HEK293 (cell line): ENCODE results near the gene CACNA1G.

Experiments
- CTCF ChIA-PET: fragments of 350-600 bp; formaldehyde crosslinking; extraction: SDS; loops from one replicate; lab custom pipeline; 2021; ENCODE audit warnings: antibody characterized with exemption; lab: Yijun Ruan, JAX
- POLR2A ChIA-PET: fragments of 300-600 bp; formaldehyde crosslinking; extraction: SDS; loops from one replicate; lab custom pipeline; 2020; ENCODE audit warnings: antibody characterized with exemption, inconsistent platforms; lab: Yijun Ruan, JAX
- H3K27ac ChIP-seq: fragments of 200-500 bp; sonication (Bioruptor generic); 2 replicates; pipeline ENCODE4 v1.5.1; 2014; ENCODE audit warnings: low read depth, low read length, control low read depth, inconsistent platforms; ENCODE audit errors: extremely low read depth
- H3K36me3 ChIP-seq, 2 experiments: fragments of 200-500 bp in 1 of 2; sonication (Bioruptor generic) in 1 of 2; 1 replicate in 1 of 2; 2 replicates in 1 of 2; pipeline ENCODE4 v1.5.1; 2014 to 2017; ENCODE audit warnings: inconsistent platforms in 2 of 2, low read length in 2 of 2; ENCODE audit not compliant: control insufficient read depth in 2 of 2, insufficient read depth in 1 of 2
- H3K4me1 ChIP-seq: fragments of 200-500 bp; sonication (Bioruptor generic); 2 replicates; pipeline ENCODE4 v1.5.1; 2014; ENCODE audit warnings: mild to moderate bottlenecking, low read length, inconsistent platforms; ENCODE audit not compliant: control insufficient read depth, insufficient read depth
- H3K4me3 ChIP-seq: 2 replicates; pipeline ENCODE4 v1.5.1; 2011; ENCODE audit warnings: low read depth, mild to moderate bottlenecking, control low read depth, low read length, moderate library complexity
- H3K9me3 ChIP-seq: fragments of 200-500 bp; sonication (Bioruptor generic); 2 replicates; pipeline ENCODE4 v1.5.1; 2014; ENCODE audit warnings: low read depth, low read length, inconsistent platforms; ENCODE audit not compliant: control insufficient read depth, insufficient read depth
- KLF8 ChIP-seq: fragments of 450-650 bp; formaldehyde crosslinking; IDR thresholded peaks from 2 replicates; pipeline ENCODE4 v1.5.1; 2016; ENCODE audit warnings: missing biosample characterization, missing genetic modification characterization
- MYNN ChIP-seq: fragments of 450-650 bp; formaldehyde crosslinking; IDR thresholded peaks from 2 replicates; pipeline ENCODE4 v1.5.1; 2016; ENCODE audit warnings: missing biosample characterization, missing genetic modification characterization, borderline replicate concordance
- ZBTB20 ChIP-seq: fragments of 450-650 bp; formaldehyde crosslinking; IDR thresholded peaks from 2 replicates; pipeline ENCODE4 v1.5.1; 2016; ENCODE audit warnings: missing biosample characterization, missing genetic modification characterization
- ZNF146 ChIP-seq: fragments of 450-650 bp; formaldehyde crosslinking; IDR thresholded peaks from 2 replicates; pipeline ENCODE4 v1.5.1; 2016; ENCODE audit warnings: missing biosample characterization, missing genetic modification characterization
- ZNF214 ChIP-seq: fragments of 450-650 bp; formaldehyde crosslinking; IDR thresholded peaks from 2 replicates; pipeline ENCODE4 v1.5.1; 2017; ENCODE audit warnings: missing biosample characterization, mild to moderate bottlenecking, missing genetic modification characterization, borderline replicate concordance
- ZNF23 ChIP-seq: fragments of 450-650 bp; formaldehyde crosslinking; IDR thresholded peaks from 2 replicates; pipeline ENCODE4 v1.5.1; 2016; ENCODE audit warnings: missing biosample characterization, missing genetic modification characterization, borderline replicate concordance
- ZNF274 ChIP-seq, 2 experiments: fragments of 200-500 bp in 1 of 2; fragments of 450-650 bp in 1 of 2; sonication (Bioruptor generic) in 1 of 2; formaldehyde crosslinking in 1 of 2; IDR thresholded peaks; 2 replicates each; pipeline versions ENCODE4 v1.5.1 to v1.6.1; 2014 to 2016; ENCODE audit warnings: borderline replicate concordance in 1 of 2, inconsistent platforms in 1 of 2, low read length in 1 of 2, missing biosample characterization in 1 of 2, missing genetic modification characterization in 1 of 2
- ZNF600 ChIP-seq: fragments of 450-650 bp; formaldehyde crosslinking; IDR thresholded peaks from 2 replicates; pipeline ENCODE4 v1.5.1; 2016; ENCODE audit warnings: missing biosample characterization, missing genetic modification characterization
- TF ChIP-seq, protein P1 (sequence below): fragments of 450-650 bp; formaldehyde crosslinking; IDR thresholded peaks from 2 replicates; pipeline ENCODE4 v1.5.1; 2017; ENCODE audit warnings: missing biosample characterization, missing genetic modification characterization
- TF ChIP-seq, protein P2 (sequence below): fragments of 450-650 bp; formaldehyde crosslinking; IDR thresholded peaks from 2 replicates; pipeline ENCODE4 v1.5.1; 2016; ENCODE audit warnings: missing biosample characterization, missing genetic modification characterization
- TF ChIP-seq, protein P3 (sequence below): fragments of 450-650 bp; formaldehyde crosslinking; IDR thresholded peaks from 2 replicates; pipeline ENCODE4 v1.5.1; 2016; ENCODE audit warnings: missing biosample characterization, missing genetic modification characterization, borderline replicate concordance
- TF ChIP-seq, protein P4 (sequence below): fragments of 450-650 bp; formaldehyde crosslinking; IDR thresholded peaks from 2 replicates; pipeline ENCODE4 v1.5.1; 2016; ENCODE audit warnings: missing biosample characterization, missing genetic modification characterization
- TF ChIP-seq, protein P5 (sequence below): IDR thresholded peaks from 2 replicates; pipeline ENCODE4 v1.6.1; 2011; ENCODE audit warnings: mild to moderate bottlenecking, low read depth, low read length, borderline replicate concordance
- TF ChIP-seq, protein P6 (sequence below): fragments of 450-650 bp; formaldehyde crosslinking; IDR thresholded peaks from 2 replicates; pipeline ENCODE4 v1.5.1; 2016; ENCODE audit warnings: missing biosample characterization, missing genetic modification characterization

CACNA1G gene

DNA sequence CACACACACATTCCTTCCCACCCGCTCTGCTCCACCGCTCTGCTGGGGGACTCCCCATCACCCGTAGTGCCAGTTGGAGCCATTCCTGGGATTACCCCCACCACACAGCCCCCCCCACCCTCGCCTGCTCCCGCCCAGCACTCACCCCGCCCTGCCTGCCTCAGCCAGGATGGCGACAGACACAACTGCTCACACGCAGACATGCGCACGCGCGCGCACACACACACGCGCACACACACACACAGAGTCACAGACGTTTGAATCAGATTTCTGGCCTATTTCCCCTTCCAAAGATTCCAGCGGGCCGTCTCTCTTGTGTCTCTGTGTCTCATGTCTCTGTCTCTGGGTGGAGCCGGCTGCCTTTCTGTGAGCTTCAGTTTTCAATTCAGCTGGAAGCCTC lies 4.4 kb downstream of the CACNA1G start:
- Histone ChIP-seq H3K36me3 (no peaks in the 10 kb centered on the region), H3K27ac (no peak overlapping the region), H3K4me3 (no peak overlapping the region), H3K4me1 (peaks cover 5% of the 10 kb centered on the region; the same call in 1 of the 2 replicates), H3K9me3 (no peaks in the 10 kb centered on the region)
- ChIA-PET POLR2A (no interaction called here), CTCF (interaction anchor here (0.7 to 1.5 kb wide), 4 partner anchors 12 to 144 kb away, joined by 3 to 5 read pairs (median 4); no protein-coding TSS in a partner anchor)
- TF ChIP-seq KLF8 (tag by site-specific recombination) (peak; percentile 18; the same call in 1 of the 2 replicates), ZNF214 (tag by site-specific recombination) (no peak)

DNA sequence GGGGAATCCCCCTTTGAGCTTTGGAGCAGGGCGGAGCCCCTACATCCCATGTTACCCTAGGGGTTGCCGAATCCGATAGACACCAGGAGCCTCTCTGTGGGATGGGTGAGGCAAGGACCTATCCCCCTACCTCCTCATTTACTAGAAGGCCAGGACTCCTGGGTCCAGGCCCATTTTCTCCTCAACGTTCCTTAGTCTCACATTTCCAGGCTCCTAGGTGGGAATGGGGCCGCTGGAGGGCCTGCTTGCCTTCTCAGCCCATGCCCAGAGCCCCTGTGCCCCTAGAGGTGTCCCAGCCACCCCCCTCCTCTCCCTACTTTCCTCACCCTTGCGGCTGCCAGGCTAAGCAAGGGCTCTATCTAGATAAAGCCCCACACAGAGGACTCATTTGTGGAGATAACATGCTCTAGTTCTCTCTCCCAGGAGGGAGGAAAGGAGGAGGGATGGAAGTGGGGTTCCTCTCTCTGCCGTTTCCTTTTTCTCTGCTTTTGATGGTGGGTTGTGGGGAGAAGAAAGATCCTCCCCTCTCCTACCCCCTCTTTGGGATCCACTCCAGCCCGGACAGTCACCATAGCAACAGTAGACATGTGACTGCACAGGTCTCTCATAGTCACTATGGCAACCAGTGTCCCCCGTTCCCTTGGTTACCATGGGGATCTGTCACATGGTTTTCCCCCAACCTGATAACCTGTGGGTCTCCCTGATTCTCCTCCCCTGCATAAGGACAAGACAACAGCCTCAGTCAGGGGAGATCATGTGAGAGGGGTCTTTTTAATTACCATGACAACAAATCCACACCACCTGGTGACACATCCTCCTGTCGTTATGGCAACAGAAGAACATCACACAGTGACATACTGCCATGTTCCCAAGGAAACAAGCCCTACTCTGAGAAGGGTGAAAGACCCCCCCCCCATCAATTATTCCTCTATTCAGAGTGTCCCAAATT lies 5.2 kb downstream of the CACNA1G start:
- Histone ChIP-seq H3K9me3 (no peaks in the 10 kb centered on the region), H3K27ac (no peak overlapping the region), H3K36me3 (no peaks in the 10 kb centered on the region), H3K4me1 (peaks cover 8% of the 10 kb centered on the region; the same call in 1 of the 2 replicates), H3K4me3 (no peak overlapping the region)
- TF ChIP-seq ZNF146 (tag by site-specific recombination) (no peak), MYNN (peak; percentile 94), ZBTB20 (tag by site-specific recombination) (no peak)
- TF ChIP-seq, protein P1, sequence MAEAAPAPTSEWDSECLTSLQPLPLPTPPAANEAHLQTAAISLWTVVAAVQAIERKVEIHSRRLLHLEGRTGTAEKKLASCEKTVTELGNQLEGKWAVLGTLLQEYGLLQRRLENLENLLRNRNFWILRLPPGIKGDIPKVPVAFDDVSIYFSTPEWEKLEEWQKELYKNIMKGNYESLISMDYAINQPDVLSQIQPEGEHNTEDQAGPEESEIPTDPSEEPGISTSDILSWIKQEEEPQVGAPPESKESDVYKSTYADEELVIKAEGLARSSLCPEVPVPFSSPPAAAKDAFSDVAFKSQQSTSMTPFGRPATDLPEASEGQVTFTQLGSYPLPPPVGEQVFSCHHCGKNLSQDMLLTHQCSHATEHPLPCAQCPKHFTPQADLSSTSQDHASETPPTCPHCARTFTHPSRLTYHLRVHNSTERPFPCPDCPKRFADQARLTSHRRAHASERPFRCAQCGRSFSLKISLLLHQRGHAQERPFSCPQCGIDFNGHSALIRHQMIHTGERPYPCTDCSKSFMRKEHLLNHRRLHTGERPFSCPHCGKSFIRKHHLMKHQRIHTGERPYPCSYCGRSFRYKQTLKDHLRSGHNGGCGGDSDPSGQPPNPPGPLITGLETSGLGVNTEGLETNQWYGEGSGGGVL (tag by site-specific recombination) = 0 out of 2 replicates have a peak, but pooled peaks have one; percentile 36
- TF ChIP-seq, protein P2, sequence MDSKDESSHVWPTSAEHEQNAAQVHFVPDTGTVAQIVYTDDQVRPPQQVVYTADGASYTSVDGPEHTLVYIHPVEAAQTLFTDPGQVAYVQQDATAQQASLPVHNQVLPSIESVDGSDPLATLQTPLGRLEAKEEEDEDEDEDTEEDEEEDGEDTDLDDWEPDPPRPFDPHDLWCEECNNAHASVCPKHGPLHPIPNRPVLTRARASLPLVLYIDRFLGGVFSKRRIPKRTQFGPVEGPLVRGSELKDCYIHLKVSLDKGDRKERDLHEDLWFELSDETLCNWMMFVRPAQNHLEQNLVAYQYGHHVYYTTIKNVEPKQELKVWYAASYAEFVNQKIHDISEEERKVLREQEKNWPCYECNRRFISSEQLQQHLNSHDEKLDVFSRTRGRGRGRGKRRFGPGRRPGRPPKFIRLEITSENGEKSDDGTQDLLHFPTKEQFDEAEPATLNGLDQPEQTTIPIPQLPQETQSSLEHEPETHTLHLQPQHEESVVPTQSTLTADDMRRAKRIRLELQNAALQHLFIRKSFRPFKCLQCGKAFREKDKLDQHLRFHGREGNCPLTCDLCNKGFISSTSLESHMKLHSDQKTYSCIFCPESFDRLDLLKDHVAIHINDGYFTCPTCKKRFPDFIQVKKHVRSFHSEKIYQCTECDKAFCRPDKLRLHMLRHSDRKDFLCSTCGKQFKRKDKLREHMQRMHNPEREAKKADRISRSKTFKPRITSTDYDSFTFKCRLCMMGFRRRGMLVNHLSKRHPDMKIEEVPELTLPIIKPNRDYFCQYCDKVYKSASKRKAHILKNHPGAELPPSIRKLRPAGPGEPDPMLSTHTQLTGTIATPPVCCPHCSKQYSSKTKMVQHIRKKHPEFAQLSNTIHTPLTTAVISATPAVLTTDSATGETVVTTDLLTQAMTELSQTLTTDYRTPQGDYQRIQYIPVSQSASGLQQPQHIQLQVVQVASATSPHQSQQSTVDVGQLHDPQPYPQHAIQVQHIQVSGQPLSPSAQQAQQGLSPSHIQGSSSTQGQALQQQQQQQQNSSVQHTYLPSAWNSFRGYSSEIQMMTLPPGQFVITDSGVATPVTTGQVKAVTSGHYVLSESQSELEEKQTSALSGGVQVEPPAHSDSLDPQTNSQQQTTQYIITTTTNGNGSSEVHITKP (tag by site-specific recombination) = peak; percentile 58; the same call in 1 of the 2 replicates
- CTCF ChIA-PET = interaction anchor here (0.7 to 1.5 kb wide), 3 partner anchors 17 to 86 kb away, joined by 3 to 4 read pairs (median 3); no protein-coding TSS in a partner anchor
- POLR2A ChIA-PET = interaction anchor here (0.6 kb wide), 1 partner anchor 97 kb away, joined by 5 read pairs; no protein-coding TSS in a partner anchor

DNA sequence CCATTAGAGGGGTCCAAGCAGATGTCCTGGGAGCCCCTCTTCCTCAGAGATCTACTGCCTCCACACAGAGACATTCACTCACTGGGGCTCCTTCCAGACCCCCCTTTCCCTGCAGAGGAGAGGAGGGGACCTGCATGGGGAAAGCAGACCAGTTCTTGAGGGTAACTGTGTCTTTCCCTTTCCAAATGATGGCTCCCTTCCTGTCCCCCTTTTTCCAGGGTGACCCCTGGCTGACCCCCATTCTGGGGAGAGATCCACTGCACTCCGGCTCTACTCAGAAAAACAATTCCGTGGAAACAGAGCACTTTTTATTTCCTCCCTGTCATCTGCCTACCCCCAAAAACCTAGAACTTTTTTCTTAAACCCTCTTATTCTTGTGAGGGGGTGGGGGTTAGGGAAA lies 6.4 kb downstream of the CACNA1G start:
- no peak overlapping the region for H3K27ac ChIP-seq
- POLR2A ChIA-PET = no interaction called here
- peaks cover 3% of the 10 kb centered on the region; the same call in 1 of the 2 replicates for H3K4me1 ChIP-seq
- CTCF ChIA-PET = no interaction called here
- H3K9me3 ChIP-seq = no peaks in the 10 kb centered on the region
- no peaks in the 10 kb centered on the region for H3K36me3 ChIP-seq
- H3K4me3 ChIP-seq = no peak overlapping the region
- TF ChIP-seq ZNF600 (no peak), ZNF274 (IDR thresholded peaks at IDR 0.05; ENCODE audit: low read length) (no peak), ZNF274 (tag by site-specific recombination; IDR thresholded peaks at IDR 0.05; ENCODE audit: borderline replicate concordance) (no peak), ZNF23 (no peak)
- TF ChIP-seq, protein P3, sequence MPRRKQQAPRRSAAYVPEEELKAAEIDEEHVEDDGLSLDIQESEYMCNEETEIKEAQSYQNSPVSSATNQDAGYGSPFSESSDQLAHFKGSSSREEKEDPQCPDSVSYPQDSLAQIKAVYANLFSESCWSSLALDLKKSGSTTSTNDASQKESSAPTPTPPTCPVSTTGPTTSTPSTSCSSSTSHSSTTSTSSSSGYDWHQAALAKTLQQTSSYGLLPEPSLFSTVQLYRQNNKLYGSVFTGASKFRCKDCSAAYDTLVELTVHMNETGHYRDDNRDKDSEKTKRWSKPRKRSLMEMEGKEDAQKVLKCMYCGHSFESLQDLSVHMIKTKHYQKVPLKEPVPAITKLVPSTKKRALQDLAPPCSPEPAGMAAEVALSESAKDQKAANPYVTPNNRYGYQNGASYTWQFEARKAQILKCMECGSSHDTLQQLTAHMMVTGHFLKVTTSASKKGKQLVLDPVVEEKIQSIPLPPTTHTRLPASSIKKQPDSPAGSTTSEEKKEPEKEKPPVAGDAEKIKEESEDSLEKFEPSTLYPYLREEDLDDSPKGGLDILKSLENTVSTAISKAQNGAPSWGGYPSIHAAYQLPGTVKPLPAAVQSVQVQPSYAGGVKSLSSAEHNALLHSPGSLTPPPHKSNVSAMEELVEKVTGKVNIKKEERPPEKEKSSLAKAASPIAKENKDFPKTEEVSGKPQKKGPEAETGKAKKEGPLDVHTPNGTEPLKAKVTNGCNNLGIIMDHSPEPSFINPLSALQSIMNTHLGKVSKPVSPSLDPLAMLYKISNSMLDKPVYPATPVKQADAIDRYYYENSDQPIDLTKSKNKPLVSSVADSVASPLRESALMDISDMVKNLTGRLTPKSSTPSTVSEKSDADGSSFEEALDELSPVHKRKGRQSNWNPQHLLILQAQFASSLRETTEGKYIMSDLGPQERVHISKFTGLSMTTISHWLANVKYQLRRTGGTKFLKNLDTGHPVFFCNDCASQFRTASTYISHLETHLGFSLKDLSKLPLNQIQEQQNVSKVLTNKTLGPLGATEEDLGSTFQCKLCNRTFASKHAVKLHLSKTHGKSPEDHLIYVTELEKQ (tag by site-specific recombination) = no peak
- TF ChIP-seq, protein P4, sequence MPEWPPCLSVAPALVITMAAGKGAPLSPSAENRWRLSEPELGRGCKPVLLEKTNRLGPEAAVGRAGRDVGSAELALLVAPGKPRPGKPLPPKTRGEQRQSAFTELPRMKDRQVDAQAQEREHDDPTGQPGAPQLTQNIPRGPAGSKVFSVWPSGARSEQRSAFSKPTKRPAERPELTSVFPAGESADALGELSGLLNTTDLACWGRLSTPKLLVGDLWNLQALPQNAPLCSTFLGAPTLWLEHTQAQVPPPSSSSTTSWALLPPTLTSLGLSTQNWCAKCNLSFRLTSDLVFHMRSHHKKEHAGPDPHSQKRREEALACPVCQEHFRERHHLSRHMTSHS (tag by site-specific recombination) = no peak
- TF ChIP-seq, protein P5, sequence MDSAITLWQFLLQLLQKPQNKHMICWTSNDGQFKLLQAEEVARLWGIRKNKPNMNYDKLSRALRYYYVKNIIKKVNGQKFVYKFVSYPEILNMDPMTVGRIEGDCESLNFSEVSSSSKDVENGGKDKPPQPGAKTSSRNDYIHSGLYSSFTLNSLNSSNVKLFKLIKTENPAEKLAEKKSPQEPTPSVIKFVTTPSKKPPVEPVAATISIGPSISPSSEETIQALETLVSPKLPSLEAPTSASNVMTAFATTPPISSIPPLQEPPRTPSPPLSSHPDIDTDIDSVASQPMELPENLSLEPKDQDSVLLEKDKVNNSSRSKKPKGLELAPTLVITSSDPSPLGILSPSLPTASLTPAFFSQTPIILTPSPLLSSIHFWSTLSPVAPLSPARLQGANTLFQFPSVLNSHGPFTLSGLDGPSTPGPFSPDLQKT = no peak
- TF ChIP-seq, protein P6, sequence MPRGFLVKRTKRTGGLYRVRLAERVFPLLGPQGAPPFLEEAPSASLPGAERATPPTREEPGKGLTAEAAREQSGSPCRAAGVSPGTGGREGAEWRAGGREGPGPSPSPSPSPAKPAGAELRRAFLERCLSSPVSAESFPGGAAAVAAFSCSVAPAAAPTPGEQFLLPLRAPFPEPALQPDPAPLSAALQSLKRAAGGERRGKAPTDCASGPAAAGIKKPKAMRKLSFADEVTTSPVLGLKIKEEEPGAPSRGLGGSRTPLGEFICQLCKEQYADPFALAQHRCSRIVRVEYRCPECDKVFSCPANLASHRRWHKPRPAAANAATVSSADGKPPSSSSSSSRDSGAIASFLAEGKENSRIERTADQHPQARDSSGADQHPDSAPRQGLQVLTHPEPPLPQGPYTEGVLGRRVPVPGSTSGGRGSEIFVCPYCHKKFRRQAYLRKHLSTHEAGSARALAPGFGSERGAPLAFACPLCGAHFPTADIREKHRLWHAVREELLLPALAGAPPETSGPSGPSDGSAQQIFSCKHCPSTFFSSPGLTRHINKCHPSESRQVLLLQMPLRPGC (tag by site-specific recombination) = no peak
